ENCODE data around the gene FOXA1. TPM values are rescaled to one million over a fixed set of nuclear protein-coding genes. Genes with fewer than 3 reads are reported as not detected.

The FOXA1 gene
- total RNA-seq, 1 experiment from 2014 or later: 212 TPM

- Histone ChIP-seq H3F3A (ENCODE audit: low read length, unreplicated experiment) (no peaks in the 10 kb centered on the region), H3K36me3 (ENCODE audit: low read depth, low read length) (peaks cover 52% of the 10 kb centered on the region), H3K27me3 (ENCODE audit: low read length) (no peaks in the 10 kb centered on the region), H3K27ac (ENCODE audit: low read length) (peak overlapping the region; percentile 99), H3K79me2 (ENCODE audit: low read length) (peaks cover 89% of the 10 kb centered on the region), H3K9me2 (replicated peaks; ENCODE audit: low read length) (no peaks in the 10 kb centered on the region), H3K4me3 (ENCODE audit: low read length) (peak overlapping the region; percentile 96), H4K20me1 (ENCODE audit: low read length) (peaks cover 27% of the 10 kb centered on the region), H3K9me3 (ENCODE audit: low read length) (no peaks in the 10 kb centered on the region), H3K4me1 (ENCODE audit: insufficient read depth, low read length) (peaks cover 21% of the 10 kb centered on the region), H3K9ac (ENCODE audit: low read length) (peak overlapping the region; percentile 99), H2AFZ (ENCODE audit: low read length) (no peak overlapping the region), H3K4me2 (ENCODE audit: low read length) (peak overlapping the region; percentile 89)
- ChIA-PET CTCF (interaction anchor here (0.6 kb wide), 1 partner anchor 225 kb away, joined by 3 read pairs; no protein-coding TSS in a partner anchor), POLR2A (ENCODE audit: unreplicated experiment) (interaction anchor here (0.7 kb wide), 2 partner anchors 114 to 341 kb away, joined by 4 to 8 read pairs; no protein-coding TSS in a partner anchor)
- DNase-seq: no peak
- no peak for ATAC-seq
- TF ChIP-seq EZH2 (IDR thresholded peaks at IDR 0.05; ENCODE audit: low read length, unreplicated experiment) (no peak), CTCF (conservative IDR thresholded peaks at IDR 0.05; ENCODE audit: low read depth, low read length) (no peak), EZH2phosphoT487 (IDR thresholded peaks at IDR 0.05; ENCODE audit: borderline replicate concordance, low read length) (no peak)
- intact Hi-C loops (cut with micrococcal nuclease): loop anchor here (1.0 to 2.0 kb wide), 2 partner anchors 233 to 347 kb away; no protein-coding TSS in a partner anchor
- BruUV-seq (replicated peaks): TSS peak; percentile 38
Measured at GRCh38 chr14:37593511-37594237, 1.4 kb downstream of the FOXA1 start.

GRCh38 chr14:37592482-37593408 lies 2.3 kb downstream of the FOXA1 start:
- Histone ChIP-seq H3K9ac (ENCODE audit: low read length) (peak overlapping the region; percentile 99), H3K36me3 (ENCODE audit: low read depth, low read length) (peaks cover 53% of the 10 kb centered on the region), H3K4me1 (ENCODE audit: insufficient read depth, low read length) (peaks cover 15% of the 10 kb centered on the region), H4K20me1 (ENCODE audit: low read length) (peaks cover 27% of the 10 kb centered on the region), H3K4me3 (ENCODE audit: low read length) (peak overlapping the region; percentile 96), H3K27me3 (ENCODE audit: low read length) (no peaks in the 10 kb centered on the region), H3K4me2 (ENCODE audit: low read length) (peak overlapping the region; percentile 89), H3F3A (ENCODE audit: low read length, unreplicated experiment) (no peaks in the 10 kb centered on the region), H3K9me2 (replicated peaks; ENCODE audit: low read length) (no peaks in the 10 kb centered on the region), H3K9me3 (ENCODE audit: low read length) (no peaks in the 10 kb centered on the region), H2AFZ (ENCODE audit: low read length) (no peak overlapping the region), H3K27ac (ENCODE audit: low read length) (peak overlapping the region; percentile 99), H3K79me2 (ENCODE audit: low read length) (peaks cover 89% of the 10 kb centered on the region)
- intact Hi-C loops (cut with micrococcal nuclease): no loop called here
- BruUV-seq (replicated peaks): TSS peak; percentile 1
- POLR2A ChIA-PET (ENCODE audit: unreplicated experiment): interaction anchor here (0.7 kb wide), 1 partner anchor 115 kb away, joined by 8 read pairs; no protein-coding TSS in a partner anchor
- DNase-seq: peak; percentile 52
- ATAC-seq: no peak
- TF ChIP-seq EZH2phosphoT487 (IDR thresholded peaks at IDR 0.05; ENCODE audit: borderline replicate concordance, low read length) (no peak), CTCF (conservative IDR thresholded peaks at IDR 0.05; ENCODE audit: low read depth, low read length) (no peak), EZH2 (IDR thresholded peaks at IDR 0.05; ENCODE audit: low read length, unreplicated experiment) (no peak)
- CTCF ChIA-PET: interaction anchor here (0.6 to 1.0 kb wide), 2 partner anchors 156 to 226 kb away, joined by 3 read pairs; no protein-coding TSS in a partner anchor
